ENCODE results near the gene FHL1.
"Not testable (repeated sequence)": the region's sequence is repeated elsewhere in the genome, so short reads cannot be mapped to it uniquely, and the experiment has no call there.

The FHL1 gene

DNA sequence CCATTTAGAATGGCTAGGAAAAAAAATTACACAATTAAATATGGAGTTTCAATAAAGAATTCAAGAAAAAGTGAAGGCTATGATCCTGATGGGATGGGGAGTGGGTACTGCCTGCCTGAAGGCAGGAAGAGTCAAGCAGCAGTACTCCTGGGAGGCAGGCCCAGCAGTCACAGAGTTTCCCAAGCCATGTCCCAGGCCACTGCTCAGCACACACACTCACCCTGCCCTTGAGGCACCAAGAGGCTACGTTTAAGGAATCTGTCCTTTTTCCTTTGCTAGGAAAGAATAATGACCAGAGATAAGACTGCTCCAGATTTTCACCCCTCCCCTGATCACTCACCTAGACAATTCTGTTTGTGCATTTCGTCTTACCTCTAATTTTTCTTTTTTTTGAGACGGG lies 73.6 kb downstream of the FHL1 start:
- in situ Hi-C loops (cut with HindIII; ENCODE audit: low sequenced_read_pairs): no loop called here
- H3K4me3 ChIP-seq (ENCODE audit: low read depth, low read length): no peak overlapping the region
- no peak for DNase-seq (ENCODE audit: low read depth, low spot score)
- TF ChIP-seq, protein P1, sequence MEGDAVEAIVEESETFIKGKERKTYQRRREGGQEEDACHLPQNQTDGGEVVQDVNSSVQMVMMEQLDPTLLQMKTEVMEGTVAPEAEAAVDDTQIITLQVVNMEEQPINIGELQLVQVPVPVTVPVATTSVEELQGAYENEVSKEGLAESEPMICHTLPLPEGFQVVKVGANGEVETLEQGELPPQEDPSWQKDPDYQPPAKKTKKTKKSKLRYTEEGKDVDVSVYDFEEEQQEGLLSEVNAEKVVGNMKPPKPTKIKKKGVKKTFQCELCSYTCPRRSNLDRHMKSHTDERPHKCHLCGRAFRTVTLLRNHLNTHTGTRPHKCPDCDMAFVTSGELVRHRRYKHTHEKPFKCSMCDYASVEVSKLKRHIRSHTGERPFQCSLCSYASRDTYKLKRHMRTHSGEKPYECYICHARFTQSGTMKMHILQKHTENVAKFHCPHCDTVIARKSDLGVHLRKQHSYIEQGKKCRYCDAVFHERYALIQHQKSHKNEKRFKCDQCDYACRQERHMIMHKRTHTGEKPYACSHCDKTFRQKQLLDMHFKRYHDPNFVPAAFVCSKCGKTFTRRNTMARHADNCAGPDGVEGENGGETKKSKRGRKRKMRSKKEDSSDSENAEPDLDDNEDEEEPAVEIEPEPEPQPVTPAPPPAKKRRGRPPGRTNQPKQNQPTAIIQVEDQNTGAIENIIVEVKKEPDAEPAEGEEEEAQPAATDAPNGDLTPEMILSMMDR (IDR thresholded peaks at IDR 0.05; ENCODE audit: low read depth, low read length): no peak

DNA sequence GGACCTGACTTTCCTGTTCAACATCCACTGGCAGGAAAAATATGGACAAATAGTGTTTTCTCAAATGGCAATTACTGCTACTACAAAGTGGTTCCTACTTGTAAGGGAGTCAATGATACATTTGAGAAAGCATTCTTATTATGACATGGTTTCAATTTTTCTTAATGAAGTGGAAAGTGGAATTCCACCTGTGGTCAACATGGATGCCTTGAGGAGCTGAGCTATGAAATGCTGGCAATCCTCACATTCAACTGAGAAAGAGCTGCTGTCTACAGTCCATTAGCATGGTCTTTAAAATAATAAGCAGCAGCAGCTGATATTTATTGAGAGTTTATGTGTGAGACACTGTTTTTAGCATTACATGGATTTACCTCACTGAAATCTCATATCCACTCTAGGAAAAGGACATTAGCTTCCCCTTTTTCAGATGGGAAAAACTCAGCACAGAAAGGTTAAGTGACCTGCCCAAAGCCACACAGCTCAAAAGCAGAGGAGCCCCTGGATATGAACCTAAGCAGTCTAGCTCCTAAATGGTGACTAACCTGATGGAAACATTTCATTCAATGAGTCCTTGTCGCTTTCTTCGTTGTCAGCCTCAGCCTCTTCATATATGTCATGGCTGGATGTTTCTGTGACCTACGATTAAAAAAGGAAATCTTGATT lies 74.6 kb downstream of the FHL1 start:
- no peak overlapping the region for H3K4me3 ChIP-seq (ENCODE audit: low read depth, low read length)
- DNase-seq (ENCODE audit: low read depth, low spot score): no peak
- in situ Hi-C loops (cut with HindIII; ENCODE audit: low sequenced_read_pairs): no loop called here
- TF ChIP-seq, protein P1 (IDR thresholded peaks at IDR 0.05; ENCODE audit: low read depth, low read length): no peak

DNA sequence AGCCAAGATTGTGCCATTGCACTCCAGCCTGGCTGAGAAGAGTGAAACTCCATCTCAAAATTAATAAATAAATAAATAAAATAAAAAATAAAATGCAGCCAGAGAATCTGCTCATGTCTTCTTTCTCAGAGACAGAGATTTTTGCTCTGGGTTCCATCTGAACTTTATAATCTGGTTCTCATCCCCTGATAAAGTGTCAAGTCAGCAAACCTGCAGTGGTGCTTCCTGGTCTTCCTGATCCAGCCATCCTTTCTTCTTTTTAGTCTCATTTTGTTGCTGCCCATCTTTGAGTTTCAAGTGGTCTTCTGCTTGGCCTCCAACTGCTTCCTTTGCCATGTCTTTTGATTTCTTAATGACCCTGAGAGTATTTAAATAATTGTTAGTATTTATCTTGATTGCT lies 79.7 kb downstream of the FHL1 start:
- no peak overlapping the region for H3K4me3 ChIP-seq (ENCODE audit: low read depth, low read length)
- DNase-seq (ENCODE audit: low read depth, low spot score): no peak
- TF ChIP-seq, protein P1 (IDR thresholded peaks at IDR 0.05; ENCODE audit: low read depth, low read length): no peak
- in situ Hi-C loops (cut with HindIII; ENCODE audit: low sequenced_read_pairs): no loop called here

DNA sequence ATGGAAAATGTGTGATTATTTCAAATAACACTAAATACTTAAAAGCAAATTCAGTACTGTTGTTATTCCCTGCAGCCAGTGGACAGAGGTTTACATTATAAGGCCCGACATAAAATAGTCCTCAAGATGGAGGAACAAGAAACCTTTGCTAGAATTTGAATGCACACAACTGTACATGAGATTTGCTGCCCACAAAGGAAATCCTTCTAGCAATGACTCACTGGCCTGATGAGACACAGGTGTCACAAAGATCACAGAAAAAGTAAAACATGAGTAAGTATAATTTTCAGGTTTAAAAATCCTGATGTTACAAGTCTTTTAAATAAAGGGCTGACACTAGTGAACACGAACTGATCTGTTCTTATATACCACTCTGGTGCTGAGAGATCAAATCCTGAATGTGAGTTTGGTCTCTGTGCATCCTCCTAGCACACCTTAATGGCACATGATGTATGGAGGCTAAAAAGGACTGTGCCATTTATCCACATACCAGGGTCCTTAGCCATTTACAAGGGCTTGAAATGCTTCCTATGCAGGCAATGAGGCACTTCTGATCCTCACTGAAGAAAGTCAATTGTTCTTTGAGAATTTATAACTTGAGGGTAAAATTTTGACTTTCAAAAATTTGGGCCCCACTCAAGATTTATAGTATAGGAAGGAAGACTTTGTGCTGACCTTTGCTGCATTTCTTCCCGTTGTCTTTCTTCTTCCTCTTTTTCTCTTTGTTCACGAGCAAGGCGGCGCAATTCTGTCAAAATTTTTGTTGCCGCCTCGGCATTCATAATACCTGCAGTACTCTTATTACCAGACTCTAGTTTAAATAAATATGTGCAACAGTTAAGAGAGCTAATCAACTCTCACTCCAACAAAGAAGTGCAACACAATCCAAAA lies 80.9 kb downstream of the FHL1 start:
- no peak for DNase-seq (ENCODE audit: low read depth, low spot score)
- TF ChIP-seq, protein P1 (IDR thresholded peaks at IDR 0.05; ENCODE audit: low read depth, low read length): no peak
- H3K4me3 ChIP-seq (ENCODE audit: low read depth, low read length): no peak overlapping the region
- in situ Hi-C loops (cut with HindIII; ENCODE audit: low sequenced_read_pairs): no loop called here

DNA sequence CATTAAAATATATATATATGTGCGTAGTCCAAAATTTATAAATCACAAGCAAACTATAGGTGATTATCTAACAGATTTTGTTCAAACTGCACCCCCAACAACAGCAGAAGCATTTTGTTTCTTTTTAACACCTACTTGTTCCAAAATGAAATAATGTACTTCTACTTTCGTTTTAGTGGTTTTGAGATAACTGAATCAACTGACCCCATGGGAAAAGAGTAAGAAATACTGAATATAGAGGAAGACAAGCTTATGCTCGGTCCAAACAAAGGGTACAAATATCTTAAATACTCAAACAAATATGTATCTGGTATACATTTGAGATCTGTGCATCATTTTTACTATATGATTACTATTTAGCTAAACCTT lies 81.5 kb downstream of the FHL1 start:
- in situ Hi-C loops (cut with HindIII; ENCODE audit: low sequenced_read_pairs): no loop called here
- DNase-seq (ENCODE audit: low read depth, low spot score): no peak
- TF ChIP-seq, protein P1 (IDR thresholded peaks at IDR 0.05; ENCODE audit: low read depth, low read length): no peak
- no peak overlapping the region for H3K4me3 ChIP-seq (ENCODE audit: low read depth, low read length)

DNA sequence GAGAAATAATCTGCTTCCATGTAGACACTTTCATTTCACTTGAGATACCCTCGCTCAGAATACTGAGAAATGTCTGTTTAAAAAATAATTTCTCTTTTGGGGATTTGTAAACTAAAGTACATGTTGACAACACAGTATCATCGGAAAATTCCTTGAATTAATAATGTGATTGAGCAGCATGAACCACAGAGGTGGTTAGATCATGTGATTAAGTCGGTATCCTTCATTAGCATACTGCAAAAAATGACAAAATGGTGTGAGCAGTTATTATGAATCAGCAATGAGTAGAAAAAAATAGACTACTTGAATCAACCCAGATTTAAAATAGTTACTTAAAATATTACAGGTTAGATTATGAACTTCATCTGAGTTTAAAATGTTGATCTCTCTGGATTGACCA lies 89.7 kb downstream of the FHL1 start:
- TF ChIP-seq, protein P1 (IDR thresholded peaks at IDR 0.05; ENCODE audit: low read depth, low read length): no peak
- in situ Hi-C loops (cut with HindIII; ENCODE audit: low sequenced_read_pairs): no loop called here
- DNase-seq (ENCODE audit: low read depth, low spot score): no peak
- H3K4me3 ChIP-seq (ENCODE audit: low read depth, low read length): no peak overlapping the region

DNA sequence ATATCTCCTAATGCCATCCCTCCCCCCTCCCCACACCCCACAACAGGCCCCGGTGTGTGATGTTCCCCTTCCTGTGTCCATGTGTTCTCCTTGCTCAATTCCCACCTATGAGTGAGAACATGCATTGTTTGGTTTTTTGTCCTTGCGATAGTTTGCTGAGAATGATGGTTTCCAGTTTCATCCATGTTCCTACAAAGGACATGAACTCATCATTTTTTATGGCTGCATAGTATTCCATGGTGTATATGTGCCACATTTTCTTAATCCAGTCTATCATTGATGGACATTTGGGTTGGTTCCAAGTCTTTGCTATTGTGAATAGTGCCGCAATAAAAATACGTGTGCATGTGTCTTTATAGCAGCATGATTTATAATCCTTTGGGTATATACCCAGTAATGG lies 90.5 kb downstream of the FHL1 start:
- in situ Hi-C loops (cut with HindIII; ENCODE audit: low sequenced_read_pairs); H3K4me3 ChIP-seq (ENCODE audit: low read depth, low read length); DNase-seq (ENCODE audit: low read depth, low spot score): not testable (repeated sequence)
